GM18526 (cell line): Measurements from ENCODE around the gene PPP1R13B.

ENCODE experiments used
- POLR2A ChIP-seq: IDR thresholded peaks from 3 replicates; pipeline ENCODE4 v1.6.1; 2011; ENCODE audit not compliant: insufficient read length; ENCODE audit errors: extremely low read depth

Gene PPP1R13B

GRCh38 chr14:103739793-103740501 is 107.4 kb downstream of the PPP1R13B start:
- no peak for TF ChIP-seq POLR2A

DNA sequence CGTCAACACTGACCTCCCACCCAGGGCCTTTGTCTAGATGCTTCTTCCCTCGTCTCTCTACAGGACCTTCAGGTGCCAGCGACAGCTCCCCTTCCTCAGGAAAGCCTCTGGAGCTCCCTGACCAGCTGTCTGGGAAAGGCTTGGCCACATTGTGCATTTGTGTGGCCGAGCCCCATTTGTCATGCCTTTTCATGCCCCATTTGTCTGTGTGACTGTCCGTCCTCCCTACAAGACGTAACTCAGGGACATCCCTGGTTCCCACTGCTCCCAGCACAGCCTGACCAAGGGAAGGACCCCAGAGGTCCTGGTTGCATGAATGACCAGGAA is 107.9 kb downstream of the PPP1R13B start:
- TF ChIP-seq POLR2A, result no peak

DNA sequence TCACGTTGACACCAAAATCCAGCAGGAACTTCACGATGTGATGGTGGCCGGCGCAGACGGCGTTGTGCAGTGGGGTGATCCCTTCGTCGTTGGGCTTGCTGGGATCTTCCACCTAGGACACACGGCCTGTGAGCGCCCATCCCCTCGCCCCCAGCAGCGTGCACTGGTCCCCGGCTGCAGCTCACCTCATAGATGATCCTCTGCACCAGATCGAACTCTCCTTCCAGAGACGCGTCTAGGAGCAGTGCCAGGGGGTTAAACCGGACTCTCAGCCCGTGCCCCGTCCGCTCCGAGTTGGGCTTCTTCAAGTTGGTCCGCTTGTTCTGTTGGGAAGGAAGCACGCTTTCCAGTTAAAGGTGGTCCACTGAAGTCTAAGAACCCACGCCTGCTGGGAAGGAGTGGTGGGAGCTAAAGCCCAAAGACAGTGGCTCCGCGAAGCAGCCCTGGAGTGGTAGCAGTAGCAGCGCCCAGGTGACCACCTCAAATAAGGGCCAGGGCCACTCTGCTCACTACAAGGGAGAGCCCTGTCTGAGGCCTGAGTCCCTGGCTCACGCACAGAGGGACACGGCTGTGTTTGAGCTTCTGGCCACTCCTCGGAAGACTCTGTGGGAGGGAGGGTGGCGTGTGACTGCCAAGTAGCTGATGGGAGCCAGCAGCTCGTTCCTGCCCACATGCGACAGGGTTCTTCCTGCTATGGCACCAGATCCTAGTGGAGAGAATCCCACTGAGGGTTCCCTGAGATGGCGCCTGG is 108.5 kb downstream of the PPP1R13B start:
- no peak for TF ChIP-seq POLR2A

DNA sequence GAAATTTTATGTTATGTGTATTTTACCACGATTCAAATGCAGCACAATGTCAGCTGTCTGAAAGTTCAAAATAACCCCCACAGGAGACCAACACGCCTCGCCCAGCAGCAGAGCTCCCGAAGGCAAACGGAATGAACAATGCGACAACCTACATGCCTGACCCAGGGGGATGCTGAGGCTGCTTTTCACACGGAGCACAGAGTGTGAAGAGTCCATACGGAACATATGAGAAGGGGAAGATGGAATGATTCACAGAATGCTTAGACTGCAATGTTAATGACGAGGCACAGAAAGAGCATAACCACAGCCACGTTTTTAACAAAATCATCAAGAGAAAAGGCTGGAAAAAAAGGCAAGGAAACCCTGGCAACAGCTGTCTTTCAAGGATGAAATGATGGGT is 109.2 kb downstream of the PPP1R13B start:
- no peak for TF ChIP-seq POLR2A

GRCh38 chr14:103737432-103738045 is 109.8 kb downstream of the PPP1R13B start:
- no peak for TF ChIP-seq POLR2A

DNA sequence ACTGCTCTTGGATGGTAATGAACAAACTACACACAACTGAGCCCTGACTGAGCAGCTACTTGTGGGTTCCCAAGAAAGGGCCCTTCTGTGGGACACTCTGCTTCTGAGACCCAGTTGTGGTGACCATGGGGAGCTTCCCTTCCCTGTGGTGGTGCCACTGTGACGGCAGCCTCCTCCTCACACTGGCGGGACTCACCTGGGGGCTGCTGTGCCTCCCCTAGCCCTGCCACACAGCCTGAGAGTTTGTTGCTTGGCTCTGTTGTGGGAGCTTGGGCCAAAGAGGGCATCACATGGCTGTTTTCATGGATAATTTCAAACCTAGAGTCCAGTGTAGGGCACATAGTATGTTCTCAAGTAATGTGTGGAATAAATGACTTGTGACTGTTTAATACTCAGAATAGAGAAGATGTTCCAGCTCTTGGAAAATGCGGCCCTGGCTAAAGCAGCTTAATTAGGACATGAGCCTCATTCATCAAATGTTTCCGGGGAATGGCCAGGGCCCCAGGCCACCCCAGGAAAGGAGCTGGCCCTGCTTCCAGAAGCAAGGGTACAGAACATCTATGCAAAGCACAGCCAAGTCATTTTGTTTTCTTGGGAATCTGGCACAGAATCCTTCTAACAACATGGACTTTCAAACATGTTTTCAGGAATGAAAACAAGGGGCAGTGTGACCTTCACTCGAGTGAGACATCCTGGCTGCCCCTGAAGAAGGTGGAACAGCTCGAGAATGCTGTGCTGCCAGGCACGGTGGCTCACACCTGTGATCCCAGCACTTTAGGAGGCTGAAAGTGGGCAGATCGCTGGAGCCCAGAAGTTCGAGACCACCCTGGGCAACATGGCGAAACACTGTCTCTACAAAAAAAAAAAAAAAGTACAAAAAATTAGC is 110.6 kb downstream of the PPP1R13B start:
- no peak for TF ChIP-seq POLR2A

GRCh38 chr14:103735815-103736545 is 111.4 kb downstream of the PPP1R13B start:
- TF ChIP-seq POLR2A, result no peak

DNA sequence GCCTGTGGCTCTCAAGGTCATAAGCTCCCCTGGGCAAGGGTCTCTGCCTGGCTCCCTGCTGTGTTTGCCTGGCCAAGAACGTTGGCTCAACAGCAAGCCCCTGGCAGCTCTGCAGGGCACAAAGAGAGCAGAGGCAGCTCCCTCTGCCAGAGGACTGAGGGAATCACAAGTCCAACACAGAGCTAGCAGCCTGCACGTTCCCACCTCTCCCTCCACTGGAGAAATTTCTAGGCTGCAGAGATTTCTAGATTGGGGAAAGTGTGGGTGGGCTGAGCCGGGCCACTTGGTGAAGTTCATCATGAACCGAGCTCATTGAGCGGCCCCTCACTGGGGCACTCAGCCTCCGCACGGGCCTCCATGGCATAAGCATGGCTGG is 111.9 kb downstream of the PPP1R13B start:
- no peak for TF ChIP-seq POLR2A

DNA sequence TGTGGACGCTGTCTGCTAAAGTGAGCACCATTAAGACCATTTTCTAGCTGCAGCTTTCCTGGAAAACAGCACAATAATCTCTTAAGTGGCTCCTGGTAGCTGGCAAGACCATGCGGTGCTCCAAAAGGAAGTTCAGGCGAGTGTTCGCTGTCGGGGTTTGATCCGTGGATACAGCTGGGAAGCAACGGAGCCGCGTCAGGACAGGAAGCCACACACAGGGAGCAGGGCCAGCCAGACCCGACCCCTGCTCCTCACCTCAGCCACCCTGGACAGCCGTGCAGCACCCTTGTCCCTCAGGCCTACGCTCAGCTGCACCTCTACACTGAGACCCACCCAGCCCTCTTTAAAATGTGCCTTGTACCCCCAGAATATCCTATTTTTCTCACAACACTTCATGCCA is 112.4 kb downstream of the PPP1R13B start:
- no peak for TF ChIP-seq POLR2A

- no peak for TF ChIP-seq POLR2A
These were observed 113.1 kb downstream of the PPP1R13B start for GRCh38 chr14:103734081-103734888.

DNA sequence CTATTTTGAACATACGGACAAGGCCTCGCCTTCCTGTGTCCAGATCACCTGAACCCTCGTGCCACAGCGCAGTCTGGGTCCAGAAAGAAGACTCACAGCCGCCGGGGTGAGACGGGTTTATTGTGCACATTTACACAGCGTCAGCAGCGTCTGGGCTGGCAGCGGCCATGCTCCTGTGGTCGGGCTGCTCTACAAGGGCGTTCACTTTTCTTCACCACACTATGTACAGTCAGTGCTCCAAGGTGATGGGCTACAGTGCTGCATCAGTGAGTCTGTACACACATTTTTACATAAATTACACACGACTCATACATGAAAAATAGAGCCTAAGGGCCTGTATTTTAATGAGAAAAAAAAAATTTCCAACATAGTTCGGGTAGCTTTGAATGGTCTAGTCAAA is 113.7 kb downstream of the PPP1R13B start:
- no peak for TF ChIP-seq POLR2A

DNA sequence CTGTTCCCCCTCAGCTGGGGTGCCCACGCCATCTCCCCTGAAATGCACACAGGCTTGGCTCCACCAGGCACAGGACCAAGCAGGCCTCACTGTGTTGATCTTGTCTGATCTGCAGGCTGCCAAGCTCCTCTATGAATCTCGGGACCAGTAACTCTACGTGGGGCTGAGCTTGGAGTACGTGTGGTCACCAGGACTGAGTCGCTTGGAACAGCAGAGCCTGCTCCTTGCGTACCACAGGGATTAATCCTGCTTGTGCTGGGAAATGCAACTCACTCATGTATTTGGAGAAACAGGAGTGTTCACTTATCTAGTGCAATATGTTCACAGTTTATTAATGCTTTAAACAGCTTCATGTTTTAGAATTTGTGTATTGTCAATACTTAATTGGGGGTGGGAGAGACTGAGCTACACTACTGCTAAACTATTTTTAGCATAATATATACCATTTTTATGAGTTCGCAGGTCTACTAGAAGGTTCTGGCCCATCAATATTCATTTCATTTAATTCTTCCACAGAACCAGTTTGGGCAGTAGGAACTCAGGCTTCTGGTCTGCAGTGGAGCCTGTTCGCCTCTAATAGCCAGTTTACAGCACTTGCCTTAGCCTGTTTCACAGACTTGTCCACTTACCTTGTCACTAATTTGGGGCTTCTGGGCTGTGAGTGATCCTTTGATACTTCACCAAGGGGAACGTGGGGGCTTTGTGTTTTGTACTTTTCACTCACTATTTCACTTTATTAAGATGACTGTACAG is 114.3 kb downstream of the PPP1R13B start:
- TF ChIP-seq POLR2A, result no peak

- no peak for TF ChIP-seq POLR2A
These were observed 115.2 kb downstream of the PPP1R13B start for GRCh38 chr14:103731916-103732867.

DNA sequence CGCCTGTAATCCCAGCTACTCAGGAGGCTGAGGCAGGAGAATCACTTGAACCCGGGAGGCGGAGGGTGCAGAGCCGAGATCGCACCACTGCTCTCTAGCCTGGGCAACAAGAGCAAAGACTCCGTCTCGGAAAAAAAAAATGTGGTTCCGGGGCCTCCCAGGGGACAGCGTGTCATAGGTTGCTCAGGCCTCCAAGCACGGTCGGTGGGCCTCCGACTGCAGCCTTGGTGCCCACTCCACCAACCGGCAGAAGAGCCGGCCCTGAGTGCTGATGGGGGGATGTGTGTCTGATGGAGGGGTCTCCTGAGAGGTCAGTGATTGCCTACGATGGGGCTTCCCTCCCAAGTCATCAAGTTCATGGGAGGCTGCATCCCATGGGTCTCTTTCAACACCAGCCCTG is 115.9 kb downstream of the PPP1R13B start:
- TF ChIP-seq POLR2A, result no peak
